ENCODE data around the gene GPT2. TPM values are rescaled to one million over a fixed set of nuclear protein-coding genes. Genes with fewer than 3 reads are reported as not detected.

The GPT2 gene
- total RNA-seq, 2 donors from 2014 or later: 0.23 to 0.60 TPM

DNA sequence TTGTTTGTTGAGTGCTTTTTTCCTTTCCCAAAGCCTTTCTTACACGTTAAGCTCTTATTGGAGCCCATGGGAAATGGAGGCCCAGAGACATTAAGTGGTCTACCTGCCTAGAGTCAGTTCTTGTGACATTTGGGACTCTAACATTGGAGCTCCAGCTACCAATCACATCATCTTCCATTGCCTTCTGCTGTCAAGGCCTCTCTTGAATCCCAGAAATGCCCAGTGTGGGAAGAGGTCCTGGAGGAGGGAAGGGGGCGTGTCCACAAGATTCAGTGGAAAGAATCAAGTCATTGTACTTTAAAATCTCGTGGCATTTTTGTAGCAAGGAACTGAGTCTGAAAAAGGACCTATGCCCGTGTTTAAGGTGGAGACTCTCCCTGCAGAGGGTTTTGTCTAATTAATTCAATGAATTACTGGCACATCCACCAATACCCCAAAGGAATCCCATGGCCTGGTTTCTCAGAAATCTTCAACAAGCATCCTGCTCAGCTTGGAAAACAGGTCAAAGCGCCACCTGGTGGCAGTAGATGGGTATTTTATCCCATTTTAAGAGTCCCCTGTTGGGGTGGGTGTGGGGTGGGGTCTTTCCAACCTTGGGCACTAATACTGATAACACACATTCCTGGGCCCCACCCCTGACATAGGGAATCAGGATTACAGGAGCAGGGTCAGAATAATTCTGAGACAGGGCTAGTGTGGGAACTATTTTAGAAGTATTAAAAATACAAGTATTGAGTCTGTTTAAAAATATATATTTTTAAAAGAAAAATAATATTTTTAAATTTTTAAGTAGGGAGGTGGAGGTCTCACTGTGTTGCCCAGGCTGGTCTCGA is 24.6 kb downstream of the GPT2 start:
- H3K27ac Mint-ChIP-seq: no peak overlapping the region
- peak; percentile 33 to 46 (median 46) for DNase-seq
- H3K27me3 Mint-ChIP-seq: no peaks in the 10 kb centered on the region
- no peak overlapping the region for H3K4me3 Mint-ChIP-seq
- ATAC-seq: peak; percentile 47
- H3K9me3 ChIP-seq (ENCODE audit: control insufficient read depth, low read length, poor library complexity, severe bottlenecking): no peaks in the 10 kb centered on the region
- H3K36me3 Mint-ChIP-seq (ENCODE audit: low read depth): no peaks in the 10 kb centered on the region
- H3K4me1 Mint-ChIP-seq: peaks cover 7% of the 10 kb centered on the region

DNA sequence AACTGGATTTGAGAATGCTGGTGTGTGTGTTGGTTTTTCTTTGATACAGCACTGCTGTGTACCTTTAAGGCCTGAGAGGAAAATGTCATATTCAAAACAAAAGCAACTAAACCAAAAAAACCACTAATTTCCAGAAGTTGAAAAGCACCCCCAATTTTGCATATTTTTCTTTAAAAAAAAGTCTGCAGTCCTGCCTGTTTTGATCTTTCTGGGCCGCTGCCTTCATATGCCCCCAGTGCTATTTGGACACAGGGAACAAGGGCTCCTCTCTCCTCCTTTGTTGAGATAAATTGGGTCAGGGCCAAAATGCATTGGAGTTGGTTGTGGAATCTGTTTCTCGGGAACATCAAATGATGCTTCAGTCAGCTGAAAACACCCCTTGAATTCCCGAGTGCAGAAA is 26.9 kb downstream of the GPT2 start:
- no peak overlapping the region for H3K4me3 Mint-ChIP-seq
- peaks cover 6% of the 10 kb centered on the region for H3K4me1 Mint-ChIP-seq
- H3K36me3 Mint-ChIP-seq (ENCODE audit: low read depth): no peaks in the 10 kb centered on the region
- no peaks in the 10 kb centered on the region for H3K27me3 Mint-ChIP-seq
- no peak overlapping the region for H3K27ac Mint-ChIP-seq
- H3K9me3 ChIP-seq (ENCODE audit: control insufficient read depth, low read length, poor library complexity, severe bottlenecking): no peaks in the 10 kb centered on the region
- no peak for DNase-seq
- no peak for ATAC-seq

DNA sequence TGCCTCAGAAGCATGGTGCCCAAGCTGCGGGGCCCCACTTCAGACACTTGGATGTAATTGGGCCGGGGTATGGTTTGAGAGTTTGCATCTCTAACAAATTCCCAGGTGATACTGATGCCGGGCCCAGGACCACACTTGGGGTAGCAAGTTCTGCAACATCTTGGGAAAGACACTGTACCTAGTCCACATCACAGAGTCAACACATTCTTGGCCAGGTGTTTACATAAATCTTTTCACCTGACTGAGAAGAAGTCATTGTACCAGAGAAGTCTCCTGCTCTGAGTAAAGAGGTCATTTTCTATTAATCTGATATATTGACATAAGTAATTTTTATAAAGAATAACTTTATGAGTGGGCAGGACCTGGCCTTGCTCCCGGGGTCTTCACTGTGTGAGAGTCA is 27.5 kb downstream of the GPT2 start:
- Mint-ChIP-seq H3K4me3 (no peak overlapping the region), H3K4me1 (peaks cover 6% of the 10 kb centered on the region), H3K27me3 (no peaks in the 10 kb centered on the region), H3K27ac (no peak overlapping the region), H3K36me3 (ENCODE audit: low read depth) (no peaks in the 10 kb centered on the region)
- H3K9me3 ChIP-seq (ENCODE audit: control insufficient read depth, low read length, poor library complexity, severe bottlenecking): no peaks in the 10 kb centered on the region
- DNase-seq: no peak
- no peak for ATAC-seq

DNA sequence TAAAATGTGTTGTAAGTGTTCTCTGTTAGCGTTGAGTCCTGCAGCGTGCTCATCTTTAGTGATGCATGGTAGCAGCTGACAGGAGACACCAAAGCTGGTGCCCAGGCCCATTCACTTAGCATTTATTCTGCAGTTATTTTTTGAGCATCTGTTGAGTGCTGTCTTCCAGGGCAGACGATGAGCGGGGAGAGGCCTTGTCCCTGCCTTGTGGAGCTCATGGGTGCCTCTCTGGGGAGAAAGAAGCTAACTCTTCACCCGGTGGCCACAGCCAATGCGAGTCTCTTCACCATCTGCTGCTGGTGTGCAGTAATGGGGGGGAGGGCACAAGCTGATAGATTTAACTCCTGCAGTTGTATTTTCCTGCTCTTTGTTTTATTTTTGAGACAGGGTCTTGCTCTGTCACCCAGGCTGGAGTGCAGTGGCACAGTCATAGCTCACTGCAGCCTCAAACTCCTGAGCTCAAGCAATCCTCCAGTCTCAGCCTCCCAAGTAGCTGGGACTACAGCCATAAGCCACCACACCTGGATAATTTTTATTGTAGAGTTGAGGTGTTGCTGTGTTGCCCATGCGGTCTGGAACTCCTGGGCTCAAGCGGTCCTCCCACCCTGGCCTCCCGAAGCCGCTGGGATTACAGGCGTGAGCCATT is 30.5 kb downstream of the GPT2 start:
- Mint-ChIP-seq H3K36me3 (ENCODE audit: low read depth) (peaks cover 3% of the 10 kb centered on the region), H3K27me3 (no peaks in the 10 kb centered on the region), H3K4me1 (peaks cover 13% of the 10 kb centered on the region), H3K4me3 (no peak overlapping the region), H3K27ac (no peak overlapping the region)
- DNase-seq: no peak
- no peaks in the 10 kb centered on the region for H3K9me3 ChIP-seq (ENCODE audit: control insufficient read depth, low read length, poor library complexity, severe bottlenecking)
- no peak for ATAC-seq

- ATAC-seq (no peak), DNase-seq (no peak)
- H3K4me1 Mint-ChIP-seq: peaks cover 14% of the 10 kb centered on the region
- no peaks in the 10 kb centered on the region for H3K9me3 ChIP-seq (ENCODE audit: control insufficient read depth, low read length, poor library complexity, severe bottlenecking)
- H3K4me3 Mint-ChIP-seq: no peak overlapping the region
- peaks cover 3% of the 10 kb centered on the region for H3K36me3 Mint-ChIP-seq (ENCODE audit: low read depth)
- no peak overlapping the region for H3K27ac Mint-ChIP-seq
- H3K27me3 Mint-ChIP-seq: no peaks in the 10 kb centered on the region
Measured at GRCh38 chr16:46915483-46916025, 31.4 kb downstream of the GPT2 start.

- DNase-seq (no peak), ATAC-seq (no peak)
- peaks cover 3% of the 10 kb centered on the region for H3K36me3 Mint-ChIP-seq (ENCODE audit: low read depth)
- H3K27ac Mint-ChIP-seq: no peak overlapping the region
- H3K4me1 Mint-ChIP-seq: peaks cover 12% of the 10 kb centered on the region
- no peaks in the 10 kb centered on the region for H3K9me3 ChIP-seq (ENCODE audit: control insufficient read depth, low read length, poor library complexity, severe bottlenecking)
- no peak overlapping the region for H3K4me3 Mint-ChIP-seq
- H3K27me3 Mint-ChIP-seq: no peaks in the 10 kb centered on the region
Measured at GRCh38 chr16:46916980-46917379, 32.8 kb downstream of the GPT2 start.

GRCh38 chr16:46918400-46918799 is 34.2 kb downstream of the GPT2 start:
- Mint-ChIP-seq H3K36me3 (ENCODE audit: low read depth) (peaks cover 3% of the 10 kb centered on the region), H3K27me3 (no peaks in the 10 kb centered on the region), H3K4me1 (peaks cover 12% of the 10 kb centered on the region), H3K4me3 (no peak overlapping the region), H3K27ac (no peak overlapping the region)
- ATAC-seq (peak; percentile 5), DNase-seq (no peak)
- H3K9me3 ChIP-seq (ENCODE audit: control insufficient read depth, low read length, poor library complexity, severe bottlenecking): no peaks in the 10 kb centered on the region

DNA sequence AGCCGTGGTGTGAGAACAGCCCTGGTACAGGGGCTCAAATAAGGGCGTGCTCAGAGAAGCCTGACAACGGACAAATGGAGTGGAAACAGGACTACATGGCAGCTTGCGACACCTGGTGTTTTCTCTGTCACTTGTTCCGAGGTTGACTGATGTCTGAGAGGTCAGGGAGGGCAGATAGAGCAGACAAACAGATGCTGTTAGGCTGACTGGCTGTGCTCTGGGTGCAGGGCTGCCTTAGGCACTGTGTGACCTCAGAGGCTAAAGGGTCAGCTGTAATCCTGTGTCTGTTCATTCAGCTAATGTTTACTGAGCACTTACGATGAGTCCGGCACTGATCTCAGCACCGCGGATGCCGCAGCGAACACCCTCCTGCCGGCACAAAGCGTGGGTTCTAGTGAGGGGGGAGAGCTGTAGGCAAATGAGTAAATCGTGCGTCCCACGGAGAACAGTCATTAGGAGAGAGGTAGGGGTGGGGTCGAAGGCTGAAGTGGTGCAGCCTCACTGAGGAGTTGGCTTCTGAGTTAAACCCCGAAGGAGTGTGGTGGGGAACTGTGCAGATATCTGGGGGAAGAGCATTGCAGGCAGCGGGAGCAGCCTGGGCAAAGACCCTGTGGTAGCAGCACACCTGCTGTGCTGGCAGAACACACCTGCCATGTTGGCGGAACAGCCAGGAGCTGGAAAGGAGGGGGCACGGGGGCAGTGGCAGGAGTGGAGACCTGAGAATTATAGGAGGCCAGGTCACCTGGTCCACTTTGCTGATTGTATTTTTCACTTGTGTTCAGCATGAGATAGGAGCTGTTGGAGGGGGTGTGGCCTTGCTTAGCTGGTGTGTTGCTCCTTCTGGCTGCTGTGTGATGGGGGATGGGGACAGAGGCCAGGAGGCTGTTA is 35.0 kb downstream of the GPT2 start:
- no peak overlapping the region for H3K27ac Mint-ChIP-seq
- H3K4me3 Mint-ChIP-seq: no peak overlapping the region
- DNase-seq: no peak
- H3K36me3 Mint-ChIP-seq (ENCODE audit: low read depth): peaks cover 3% of the 10 kb centered on the region
- peaks cover 12% of the 10 kb centered on the region for H3K4me1 Mint-ChIP-seq
- peak; percentile 57 for ATAC-seq
- H3K9me3 ChIP-seq (ENCODE audit: control insufficient read depth, low read length, poor library complexity, severe bottlenecking): no peaks in the 10 kb centered on the region
- H3K27me3 Mint-ChIP-seq: no peaks in the 10 kb centered on the region

- Mint-ChIP-seq H3K4me3 (no peak overlapping the region), H3K27me3 (no peaks in the 10 kb centered on the region), H3K4me1 (peaks cover 12% of the 10 kb centered on the region), H3K27ac (no peak overlapping the region), H3K36me3 (ENCODE audit: low read depth) (peaks cover 3% of the 10 kb centered on the region)
- H3K9me3 ChIP-seq (ENCODE audit: control insufficient read depth, low read length, poor library complexity, severe bottlenecking): no peaks in the 10 kb centered on the region
- DNase-seq (no peak), ATAC-seq (no peak)
Measured at GRCh38 chr16:46920402-46921068, 36.4 kb downstream of the GPT2 start.

- no peak overlapping the region for H3K4me3 Mint-ChIP-seq
- ATAC-seq: no peak
- H3K27me3 Mint-ChIP-seq: peaks cover 2% of the 10 kb centered on the region
- H3K4me1 Mint-ChIP-seq: peaks cover 12% of the 10 kb centered on the region
- H3K9me3 ChIP-seq (ENCODE audit: control insufficient read depth, low read length, poor library complexity, severe bottlenecking): no peaks in the 10 kb centered on the region
- peaks cover 3% of the 10 kb centered on the region for H3K36me3 Mint-ChIP-seq (ENCODE audit: low read depth)
- no peak for DNase-seq
- no peak overlapping the region for H3K27ac Mint-ChIP-seq
Measured at GRCh38 chr16:46922239-46922638, 38.1 kb downstream of the GPT2 start.

DNA sequence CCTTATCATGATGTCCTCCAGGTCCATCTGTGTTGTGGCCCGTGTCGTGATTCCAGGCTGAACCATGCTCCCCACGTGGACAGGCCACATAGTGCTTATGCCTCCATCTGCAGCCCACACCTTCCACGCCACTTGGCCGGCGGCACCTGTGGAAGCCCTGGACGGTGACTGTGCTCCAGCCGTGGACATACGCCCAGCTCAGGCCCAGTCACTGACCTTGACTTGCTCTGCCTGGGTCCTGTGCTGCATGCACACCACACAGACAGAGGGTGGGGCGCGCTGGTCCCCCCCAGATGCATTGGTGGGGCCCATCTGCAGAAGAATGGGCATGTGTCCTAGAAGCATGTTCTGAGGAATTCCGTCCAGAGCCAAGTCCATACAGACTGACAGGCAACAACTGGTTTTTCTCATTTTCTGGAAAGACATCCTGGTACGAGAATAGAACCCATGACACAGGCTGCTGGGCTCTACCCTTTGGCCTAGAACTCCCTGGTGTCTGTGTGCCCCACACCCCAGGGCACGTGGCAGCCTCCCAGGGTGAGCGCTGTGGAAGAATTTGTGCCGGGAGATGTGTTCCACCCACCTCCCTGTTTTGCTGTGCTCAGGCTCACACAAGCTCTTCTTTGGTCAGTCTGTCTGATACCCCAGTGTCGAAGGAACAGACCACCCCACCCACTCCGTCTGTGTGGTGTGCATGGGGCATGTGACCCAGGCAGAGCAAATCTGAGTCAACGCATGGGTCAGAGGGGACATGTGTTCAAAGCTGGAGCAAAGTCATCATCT is 39.5 kb downstream of the GPT2 start:
- H3K36me3 Mint-ChIP-seq (ENCODE audit: low read depth): peaks cover 3% of the 10 kb centered on the region
- H3K27ac Mint-ChIP-seq: no peak overlapping the region
- DNase-seq: no peak
- no peak for ATAC-seq
- peaks cover 8% of the 10 kb centered on the region for H3K4me1 Mint-ChIP-seq
- no peaks in the 10 kb centered on the region for H3K9me3 ChIP-seq (ENCODE audit: control insufficient read depth, low read length, poor library complexity, severe bottlenecking)
- H3K4me3 Mint-ChIP-seq: no peak overlapping the region
- peaks cover 4% of the 10 kb centered on the region for H3K27me3 Mint-ChIP-seq

- Mint-ChIP-seq H3K27me3 (peaks cover 4% of the 10 kb centered on the region), H3K27ac (no peak overlapping the region), H3K36me3 (ENCODE audit: low read depth) (peaks cover 5% of the 10 kb centered on the region), H3K4me3 (no peak overlapping the region), H3K4me1 (peaks cover 4% of the 10 kb centered on the region)
- ATAC-seq (no peak), DNase-seq (no peak)
- H3K9me3 ChIP-seq (ENCODE audit: control insufficient read depth, low read length, poor library complexity, severe bottlenecking): no peaks in the 10 kb centered on the region
Measured at GRCh38 chr16:46924402-46924801, 40.2 kb downstream of the GPT2 start.
